ENCODE measurements around the gene CTCF. TPM values are rescaled to one million over a fixed set of nuclear protein-coding genes. Genes with fewer than 3 reads are reported as not detected.

The CTCF gene
- total RNA-seq, 4 donors from 2014 or later = 36.2 to 50.1 (median 46.9) TPM

GRCh38 chr16:67543582-67543981 is 18.7 kb upstream of the CTCF start:
- peaks cover 76% of the 10 kb centered on the region for H3K4me1 ChIP-seq
- H3K27ac ChIP-seq = no peak overlapping the region
- DNase-seq (ENCODE audit: low spot score in 2 of 2) = no peak
- WGBS = 78% methylated on average over 6 of the region's 6 CpGs
- H3K9me3 ChIP-seq = no peaks in the 10 kb centered on the region
- H3K4me3 ChIP-seq = no peak overlapping the region
- no peaks in the 10 kb centered on the region for H3K27me3 ChIP-seq
- H3K36me3 ChIP-seq = peaks cover 75% of the 10 kb centered on the region
- TF ChIP-seq CTCF (IDR thresholded peaks at IDR 0.05) (no peak), EP300 (IDR thresholded peaks at IDR 0.05) (no peak), POLR2A (IDR thresholded peaks at IDR 0.05) (no peak)

- WGBS = 20% methylated on average over 1 of the region's 13 CpGs
- Histone ChIP-seq H3K36me3 (peaks cover 77% of the 10 kb centered on the region), H3K4me1 (peaks cover 68% of the 10 kb centered on the region), H3K9me3 (no peaks in the 10 kb centered on the region), H3K27me3 (no peaks in the 10 kb centered on the region), H3K27ac (no peak overlapping the region), H3K4me3 (peak overlapping the region; percentile 10)
- DNase-seq (ENCODE audit: low spot score in 2 of 2) = no peak
- TF ChIP-seq EP300 (IDR thresholded peaks at IDR 0.05) (no peak), POLR2AphosphoS5 (IDR thresholded peaks at IDR 0.05) (peak in 1 of 3 donors; percentile 44)
These were observed 17.9 kb upstream of the CTCF start for GRCh38 chr16:67544329-67544841.

- no peak for DNase-seq (ENCODE audit: low spot score in 2 of 2)
- Histone ChIP-seq H3K36me3 (peaks cover 70% of the 10 kb centered on the region), H3K4me3 (peak overlapping the region; percentile 10), H3K27ac (no peak overlapping the region), H3K9me3 (no peaks in the 10 kb centered on the region), H3K27me3 (no peaks in the 10 kb centered on the region), H3K4me1 (peaks cover 65% of the 10 kb centered on the region)
- 68% methylated on average over 5 of the region's 15 CpGs for WGBS
- TF ChIP-seq CTCF (IDR thresholded peaks at IDR 0.05) (no peak), POLR2AphosphoS5 (IDR thresholded peaks at IDR 0.05) (no peak), EP300 (IDR thresholded peaks at IDR 0.05) (no peak), POLR2A (IDR thresholded peaks at IDR 0.05) (no peak)
These were observed 17.3 kb upstream of the CTCF start for GRCh38 chr16:67544844-67545664.

- DNase-seq (ENCODE audit: low spot score in 2 of 2) = no peak
- TF ChIP-seq EP300 (IDR thresholded peaks at IDR 0.05) = no peak
- no peak for TF ChIP-seq CTCF (IDR thresholded peaks at IDR 0.05)
- TF ChIP-seq POLR2A (IDR thresholded peaks at IDR 0.05) = no peak
- TF ChIP-seq POLR2AphosphoS5 (IDR thresholded peaks at IDR 0.05) = no peak
- Histone ChIP-seq H3K36me3 (peaks cover 64% of the 10 kb centered on the region), H3K27me3 (no peaks in the 10 kb centered on the region), H3K27ac (no peak overlapping the region), H3K4me1 (peaks cover 65% of the 10 kb centered on the region), H3K4me3 (no peak overlapping the region), H3K9me3 (no peaks in the 10 kb centered on the region)
- 91% methylated on average over 13 of the region's 14 CpGs for WGBS
These were observed 16.7 kb upstream of the CTCF start for GRCh38 chr16:67545665-67546024.

- no peak for DNase-seq (ENCODE audit: low spot score in 2 of 2)
- H3K36me3 ChIP-seq = peaks cover 61% of the 10 kb centered on the region
- WGBS = 59% methylated on average over 7 of the region's 7 CpGs
These were observed 16.2 kb upstream of the CTCF start for GRCh38 chr16:67546091-67546501.

More at GRCh38 chr16:67546091-67546501, 16.2 kb upstream of the CTCF start:
- H3K4me1 ChIP-seq = peaks cover 65% of the 10 kb centered on the region
- no peak overlapping the region for H3K27ac ChIP-seq
- TF ChIP-seq POLR2A (IDR thresholded peaks at IDR 0.05) (no peak), CTCF (IDR thresholded peaks at IDR 0.05) (no peak), POLR2AphosphoS5 (IDR thresholded peaks at IDR 0.05) (no peak), EP300 (IDR thresholded peaks at IDR 0.05) (no peak)
- H3K27me3 ChIP-seq = no peaks in the 10 kb centered on the region
- no peak overlapping the region for H3K4me3 ChIP-seq
- no peaks in the 10 kb centered on the region for H3K9me3 ChIP-seq

All from suprapubic skin (tissue), 4 donors.